ENCODE results near the gene SERPINA9. TPM values are rescaled to one million over a fixed set of nuclear protein-coding genes. Genes with fewer than 3 reads are reported as not detected.

Gene SERPINA9
- total RNA-seq, 4 donors from 2014 or later = 0.80 TPM; not detected in 3

DNA sequence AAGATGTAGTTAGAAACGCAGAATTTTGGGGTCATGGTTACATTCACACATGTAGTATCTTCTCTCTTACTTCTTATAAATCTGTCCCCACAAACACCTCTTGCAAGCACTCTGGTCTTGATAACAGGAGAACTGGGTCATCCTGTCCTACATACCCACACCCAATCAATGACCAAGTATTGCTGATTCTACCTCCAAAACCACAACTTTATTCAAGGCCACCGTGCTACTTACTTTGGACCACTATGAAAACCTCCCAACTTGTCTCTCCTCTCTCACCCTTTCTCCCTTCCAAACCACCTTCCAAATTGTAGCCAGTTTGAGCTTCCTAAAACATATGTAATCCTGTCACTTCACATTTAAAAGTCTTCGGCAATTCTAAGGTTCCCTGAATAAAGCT is 28.8 kb downstream of the SERPINA9 start:
- no peak for TF ChIP-seq POLR2A (IDR thresholded peaks at IDR 0.05)
- TF ChIP-seq, protein P1, sequence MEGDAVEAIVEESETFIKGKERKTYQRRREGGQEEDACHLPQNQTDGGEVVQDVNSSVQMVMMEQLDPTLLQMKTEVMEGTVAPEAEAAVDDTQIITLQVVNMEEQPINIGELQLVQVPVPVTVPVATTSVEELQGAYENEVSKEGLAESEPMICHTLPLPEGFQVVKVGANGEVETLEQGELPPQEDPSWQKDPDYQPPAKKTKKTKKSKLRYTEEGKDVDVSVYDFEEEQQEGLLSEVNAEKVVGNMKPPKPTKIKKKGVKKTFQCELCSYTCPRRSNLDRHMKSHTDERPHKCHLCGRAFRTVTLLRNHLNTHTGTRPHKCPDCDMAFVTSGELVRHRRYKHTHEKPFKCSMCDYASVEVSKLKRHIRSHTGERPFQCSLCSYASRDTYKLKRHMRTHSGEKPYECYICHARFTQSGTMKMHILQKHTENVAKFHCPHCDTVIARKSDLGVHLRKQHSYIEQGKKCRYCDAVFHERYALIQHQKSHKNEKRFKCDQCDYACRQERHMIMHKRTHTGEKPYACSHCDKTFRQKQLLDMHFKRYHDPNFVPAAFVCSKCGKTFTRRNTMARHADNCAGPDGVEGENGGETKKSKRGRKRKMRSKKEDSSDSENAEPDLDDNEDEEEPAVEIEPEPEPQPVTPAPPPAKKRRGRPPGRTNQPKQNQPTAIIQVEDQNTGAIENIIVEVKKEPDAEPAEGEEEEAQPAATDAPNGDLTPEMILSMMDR (IDR thresholded peaks at IDR 0.05) = no peak
- no peaks in the 10 kb centered on the region for H3K27me3 ChIP-seq
- H3K36me3 ChIP-seq = no peaks in the 10 kb centered on the region
- no peak for DNase-seq
- no peaks in the 10 kb centered on the region for H3K9me3 ChIP-seq
- H3K4me3 ChIP-seq = no peak overlapping the region
- no peaks in the 10 kb centered on the region for H3K4me1 ChIP-seq
- no peak overlapping the region for H3K27ac ChIP-seq

DNA sequence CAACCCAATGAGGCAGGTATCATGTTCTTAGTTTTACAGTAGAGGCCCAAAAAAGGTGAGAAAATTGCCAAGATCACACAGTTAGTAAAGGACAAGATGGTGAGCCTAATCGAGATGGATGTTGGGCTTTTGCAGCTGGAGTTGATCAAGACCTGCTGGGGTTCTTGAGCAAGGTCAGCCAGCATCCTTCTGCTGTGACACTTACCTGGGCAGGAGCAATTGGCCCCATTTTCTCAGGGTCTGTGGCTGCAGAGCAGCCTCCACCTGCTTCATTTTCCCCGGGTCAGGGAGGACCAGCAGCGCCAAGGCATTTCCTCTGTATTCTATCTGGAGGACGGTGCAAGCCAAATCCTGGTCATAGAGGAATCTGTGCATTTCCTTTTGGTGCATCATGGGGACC is 29.9 kb downstream of the SERPINA9 start:
- Histone ChIP-seq H3K27me3 (no peaks in the 10 kb centered on the region), H3K9me3 (no peaks in the 10 kb centered on the region), H3K36me3 (no peaks in the 10 kb centered on the region), H3K4me1 (no peaks in the 10 kb centered on the region), H3K4me3 (no peak overlapping the region), H3K27ac (no peak overlapping the region)
- no peak for DNase-seq
- no peak for TF ChIP-seq POLR2A (IDR thresholded peaks at IDR 0.05)
- TF ChIP-seq, protein P1 (IDR thresholded peaks at IDR 0.05) = no peak

GRCh38 chr14:94445003-94445402 is 31.0 kb downstream of the SERPINA9 start:
- no peak overlapping the region for H3K27ac ChIP-seq
- no peaks in the 10 kb centered on the region for H3K27me3 ChIP-seq
- TF ChIP-seq, protein P1 (IDR thresholded peaks at IDR 0.05) = no peak
- no peak for TF ChIP-seq POLR2A (IDR thresholded peaks at IDR 0.05)
- H3K4me1 ChIP-seq = no peaks in the 10 kb centered on the region
- H3K4me3 ChIP-seq = no peak overlapping the region
- DNase-seq = no peak
- H3K9me3 ChIP-seq = no peaks in the 10 kb centered on the region
- no peaks in the 10 kb centered on the region for H3K36me3 ChIP-seq

GRCh38 chr14:94441531-94442205 is 34.3 kb downstream of the SERPINA9 start:
- Histone ChIP-seq H3K27me3 (no peaks in the 10 kb centered on the region), H3K36me3 (no peaks in the 10 kb centered on the region), H3K27ac (no peak overlapping the region), H3K9me3 (no peaks in the 10 kb centered on the region), H3K4me3 (no peak overlapping the region), H3K4me1 (no peaks in the 10 kb centered on the region)
- no peak for DNase-seq
- TF ChIP-seq, protein P1 (IDR thresholded peaks at IDR 0.05) = no peak

GRCh38 chr14:94441130-94441529 is 34.9 kb downstream of the SERPINA9 start:
- H3K9me3 ChIP-seq = no peaks in the 10 kb centered on the region
- H3K27ac ChIP-seq = no peak overlapping the region
- no peaks in the 10 kb centered on the region for H3K27me3 ChIP-seq
- no peak overlapping the region for H3K4me3 ChIP-seq
- DNase-seq = no peak
- no peaks in the 10 kb centered on the region for H3K36me3 ChIP-seq
- no peak for TF ChIP-seq POLR2A (IDR thresholded peaks at IDR 0.05)
- TF ChIP-seq, protein P1 (IDR thresholded peaks at IDR 0.05) = no peak
- H3K4me1 ChIP-seq = no peaks in the 10 kb centered on the region

All from Peyer's patch (tissue), 4 donors.